HG02610 (cell line): ENCODE measurements around the gene BPIFB4.
"Not testable (repeated sequence)": the region's sequence is repeated elsewhere in the genome, so short reads cannot be mapped to it uniquely, and the experiment has no call there.

Source experiments
- ATAC-seq: cut with Tn5 transposase; IDR thresholded peaks from one replicate; pipeline ENCODE4 v1.9.1; 2021; ENCODE audit warnings: mild to moderate bottlenecking, moderate library complexity; ENCODE audit not compliant: unreplicated experiment

BPIFB4 gene

GRCh38 chr20:33113387-33113908 lies 34.0 kb downstream of the BPIFB4 start:
- no peak for ATAC-seq

- not testable (repeated sequence) for ATAC-seq
Observed at GRCh38 chr20:33115501-33115900, 36.1 kb downstream of the BPIFB4 start.

- ATAC-seq, result peak; percentile 92
Observed at GRCh38 chr20:33119725-33120720, 40.6 kb downstream of the BPIFB4 start.

GRCh38 chr20:33120934-33121333 lies 41.5 kb downstream of the BPIFB4 start:
- no peak for ATAC-seq

- ATAC-seq, result not testable (repeated sequence)
Observed at GRCh38 chr20:33122297-33122696, 42.9 kb downstream of the BPIFB4 start.

GRCh38 chr20:33124261-33124660 lies 44.8 kb downstream of the BPIFB4 start:
- ATAC-seq, result no peak

GRCh38 chr20:33124994-33125393 lies 45.6 kb downstream of the BPIFB4 start:
- no peak for ATAC-seq

GRCh38 chr20:33125983-33126382 lies 46.5 kb downstream of the BPIFB4 start:
- no peak for ATAC-seq

- no peak for ATAC-seq
Observed at GRCh38 chr20:33127422-33128097, 48.1 kb downstream of the BPIFB4 start.

GRCh38 chr20:33130568-33131061 lies 51.2 kb downstream of the BPIFB4 start:
- no peak for ATAC-seq

- no peak for ATAC-seq
Observed at GRCh38 chr20:33131949-33132473, 52.6 kb downstream of the BPIFB4 start.

GRCh38 chr20:33132513-33133372 lies 53.3 kb downstream of the BPIFB4 start:
- ATAC-seq, result no peak

- no peak for ATAC-seq
Observed at GRCh38 chr20:33133373-33133941, 54.0 kb downstream of the BPIFB4 start.

GRCh38 chr20:33137195-33137594 lies 57.8 kb downstream of the BPIFB4 start:
- no peak for ATAC-seq

- ATAC-seq, result no peak
Observed at GRCh38 chr20:33139467-33139866, 60.0 kb downstream of the BPIFB4 start.

GRCh38 chr20:33145521-33145920 lies 66.1 kb downstream of the BPIFB4 start:
- no peak for ATAC-seq

- no peak for ATAC-seq
Observed at GRCh38 chr20:33147299-33147698, 67.9 kb downstream of the BPIFB4 start.

GRCh38 chr20:33148040-33148439 lies 68.6 kb downstream of the BPIFB4 start:
- no peak for ATAC-seq

GRCh38 chr20:33154252-33154651 lies 74.8 kb downstream of the BPIFB4 start:
- no peak for ATAC-seq
